GM10248 (cell line): ENCODE data around the gene RNF38.
"Not testable (repeated sequence)": the region's sequence is repeated elsewhere in the genome, so short reads cannot be mapped to it uniquely, and the experiment has no call there.

Experiments used
- CTCF ChIA-PET: fragments of 300-600 bp; sonication (Branson Sonifier 250); formaldehyde crosslinking; extraction: SDS; loops from one replicate; lab custom pipeline; 2021; ENCODE audit warnings: antibody characterized with exemption; lab: Yijun Ruan, JAX
- POLR2A ChIA-PET: fragments of 350-650 bp; sonication (Branson Sonifier 250); formaldehyde crosslinking; extraction: SDS; loops from one replicate; lab custom pipeline; 2020; ENCODE audit warnings: antibody characterized with exemption; lab: Yijun Ruan, JAX
- DNase-seq: peaks from one replicate; pipeline ENCODE4 v3.0.0; 2012; ENCODE audit errors: extremely low spot score
- CTCF ChIP-seq: IDR thresholded peaks from 2 replicates; pipeline ENCODE4 v1.5.1; 2012; ENCODE audit warnings: mild to moderate bottlenecking, low read depth; ENCODE audit errors: extremely low read depth, missing control alignments, control extremely low read depth

RNF38 gene

DNA sequence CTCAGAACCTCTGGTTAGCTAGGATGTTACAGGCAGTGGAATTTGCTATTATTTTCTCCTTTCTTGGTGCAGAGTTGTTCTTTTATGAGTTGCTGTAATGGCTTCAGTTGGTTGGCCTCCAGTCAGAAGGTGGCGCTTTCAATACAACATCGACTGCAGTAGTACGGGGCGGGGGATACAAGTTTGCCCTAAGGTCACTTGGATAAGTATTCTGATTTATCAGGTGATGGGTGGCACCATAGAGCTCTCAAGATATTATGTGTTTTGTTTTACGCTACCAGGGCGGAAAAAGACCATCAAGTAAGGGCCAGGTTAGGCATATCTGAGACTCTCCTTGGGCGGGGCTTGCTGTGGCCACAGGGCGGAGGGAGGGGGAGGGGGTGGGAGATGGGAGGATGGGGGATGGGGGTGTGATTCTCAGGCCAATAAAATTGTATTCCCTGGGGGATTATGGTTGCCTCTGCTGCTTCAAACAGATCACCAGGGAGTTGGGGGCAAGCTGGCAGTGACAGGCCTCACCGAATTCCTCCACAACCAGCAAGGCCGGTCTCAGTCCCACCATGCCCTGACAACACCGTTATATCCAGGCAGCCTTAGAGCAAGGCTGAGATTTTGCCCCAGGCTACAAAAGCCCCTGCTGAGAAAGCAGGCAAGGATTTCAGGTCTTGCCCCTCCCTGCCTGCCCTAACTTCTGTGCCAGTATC is 15.9 kb upstream of the RNF38 start:
- CTCF ChIA-PET, result interaction anchor here (0.9 to 5.9 kb wide), 6 partner anchors 9 to 140 kb away, joined by 3 to 43 read pairs (median 5); no protein-coding TSS in a partner anchor
- POLR2A ChIA-PET, result no interaction called here

GRCh38 chr9:36411410-36411809 is 11.3 kb upstream of the RNF38 start:
- DNase-seq, POLR2A ChIA-PET: not testable (repeated sequence)
- CTCF ChIA-PET, result interaction anchor here (1.1 kb wide), 1 partner anchor 9 kb away, joined by 3 read pairs; no protein-coding TSS in a partner anchor

More for the DNA sequence above, 15.9 kb upstream of the RNF38 start:
- TF ChIP-seq CTCF, result no peak
- no peak for DNase-seq

DNA sequence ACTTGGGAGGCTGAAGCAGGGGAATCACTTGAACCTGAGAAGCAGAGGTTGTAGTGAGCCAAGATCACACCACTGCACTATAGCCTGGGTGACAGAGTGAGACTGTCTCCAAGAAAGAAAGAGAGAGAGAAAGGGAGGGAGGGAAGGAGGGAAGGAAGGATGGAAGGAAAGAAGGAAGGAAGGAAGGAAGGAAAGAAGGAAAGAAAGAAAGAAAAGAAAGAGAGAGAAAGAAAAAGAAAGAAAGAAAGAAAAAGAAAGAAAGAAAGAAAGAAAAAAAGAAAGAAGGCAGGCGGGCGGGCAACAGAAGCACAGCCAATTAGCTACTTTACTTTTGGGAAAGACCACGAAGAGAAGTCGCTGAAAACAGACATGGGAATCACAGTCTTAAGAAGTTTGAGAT is 9.0 kb upstream of the RNF38 start:
- DNase-seq, POLR2A ChIA-PET: not testable (repeated sequence)
- CTCF ChIA-PET, result interaction anchor here (0.9 to 9.2 kb wide), 11 partner anchors 8 to 322 kb away, joined by 3 to 356 read pairs (median 27); no protein-coding TSS in a partner anchor

DNA sequence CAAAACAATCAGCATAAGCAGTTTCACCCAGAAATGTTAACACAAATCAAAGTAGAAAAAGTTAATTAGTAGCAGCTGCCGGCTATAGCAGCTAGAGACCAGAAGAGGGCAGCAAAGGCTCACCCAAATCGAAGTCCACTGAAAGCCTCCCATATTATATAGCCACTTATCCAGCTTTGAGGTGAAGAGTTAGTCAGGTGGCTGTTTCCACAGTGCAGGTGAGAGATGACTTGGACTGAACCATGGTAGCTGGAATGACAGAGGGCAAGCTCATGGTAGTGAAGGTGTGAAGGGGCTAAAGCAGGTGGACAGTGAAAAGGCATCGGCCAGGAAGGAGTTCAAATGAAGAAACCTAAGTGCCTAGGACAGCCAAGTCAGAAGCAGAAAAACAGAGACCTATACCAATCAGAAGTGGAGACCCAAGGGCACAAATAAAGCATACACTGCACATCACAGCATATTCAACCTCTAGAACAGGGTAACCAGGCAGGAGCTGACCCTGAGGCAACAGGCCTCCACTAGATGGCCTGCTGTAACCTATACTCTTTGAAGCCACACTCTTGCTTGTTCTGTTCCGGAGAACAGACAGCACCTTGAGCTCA is 7.2 kb upstream of the RNF38 start:
- DNase-seq, result peak; percentile 55
- ChIA-PET CTCF (interaction anchor here (0.6 to 9.2 kb wide), 73 partner anchors 10 to 584 kb away, joined by 3 to 356 read pairs (median 5); no protein-coding TSS in a partner anchor), POLR2A (interaction anchor here (0.6 kb wide), 1 partner anchor 75 kb away, joined by 6 read pairs; no protein-coding TSS in a partner anchor)
- peak; percentile 92 for TF ChIP-seq CTCF

DNA sequence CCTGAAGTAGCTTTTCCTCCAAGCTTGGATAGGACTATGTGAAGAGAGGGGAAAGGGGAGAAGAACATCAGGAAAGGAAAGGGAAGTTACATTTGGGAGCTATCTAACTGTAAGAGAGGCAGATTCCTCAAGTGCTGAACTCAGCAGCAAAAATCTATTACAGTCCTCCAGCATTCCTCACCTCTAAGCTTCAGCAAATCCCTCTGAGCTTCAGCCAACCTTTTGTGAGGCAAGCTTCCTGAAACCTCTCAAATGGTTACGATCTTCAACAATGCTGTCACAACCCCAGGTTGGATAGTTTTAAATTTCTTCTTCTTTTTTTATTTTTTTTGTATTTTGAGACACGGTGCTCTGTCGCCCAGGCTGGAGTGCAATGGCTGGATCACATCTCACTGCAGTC is 2.5 kb upstream of the RNF38 start:
- TF ChIP-seq CTCF, result no peak
- DNase-seq, result no peak
- ChIA-PET CTCF (interaction anchor here (1.2 to 9.2 kb wide), 4 partner anchors 10 to 326 kb away, joined by 3 to 356 read pairs (median 8); no protein-coding TSS in a partner anchor), POLR2A (interaction anchor here (0.7 kb wide), 1 partner anchor 327 kb away, joined by 5 read pairs; no protein-coding TSS in a partner anchor)

- no peak for TF ChIP-seq CTCF
- DNase-seq, result no peak
- POLR2A ChIA-PET, result interaction anchor here (0.7 kb wide), 1 partner anchor 327 kb away, joined by 5 read pairs; no protein-coding TSS in a partner anchor
- CTCF ChIA-PET, result interaction anchor here (1.2 to 9.2 kb wide), 4 partner anchors 10 to 327 kb away, joined by 3 to 356 read pairs (median 8); no protein-coding TSS in a partner anchor
Measured at GRCh38 chr9:36401897-36402480, 1.9 kb upstream of the RNF38 start.

DNA sequence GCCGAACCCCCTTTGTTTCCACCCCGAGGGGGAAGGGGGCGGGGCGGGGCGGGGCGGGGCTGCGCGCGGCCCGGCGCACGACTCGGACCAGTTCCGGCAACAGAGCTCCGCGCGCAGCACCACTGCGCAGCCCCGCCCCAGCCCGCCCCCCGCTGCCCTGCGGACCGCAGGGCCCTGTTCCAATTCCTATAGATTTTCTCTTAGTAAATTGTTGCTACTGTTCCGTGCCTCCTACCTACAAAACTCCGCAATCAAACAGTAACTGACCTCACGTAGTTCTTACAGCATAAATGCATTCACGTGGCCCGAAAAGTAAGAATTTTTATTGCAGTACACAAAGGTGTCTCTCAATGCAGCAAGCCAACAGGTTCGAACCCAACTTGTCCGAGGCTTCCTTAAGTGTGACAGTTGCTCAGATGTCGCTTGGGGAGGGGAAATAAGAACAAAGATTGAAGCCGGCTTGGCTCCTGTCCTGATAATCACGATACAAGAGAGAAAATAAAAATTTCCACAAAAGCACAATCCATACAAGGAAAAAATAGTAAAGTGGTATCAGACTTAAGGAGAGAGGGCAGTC is 1.2 kb upstream of the RNF38 start:
- ChIA-PET POLR2A (interaction anchor here (0.5 to 1.1 kb wide), 3 partner anchors 12 to 188 kb away, joined by 4 to 7 read pairs (median 5); no protein-coding TSS in a partner anchor), CTCF (interaction anchor here (1.2 to 2.2 kb wide), 2 partner anchors 11 to 49 kb away, joined by 3 to 6 read pairs; no protein-coding TSS in a partner anchor)
- no peak for TF ChIP-seq CTCF
- DNase-seq, result peak; percentile 92
